GM18507 (cell line): ENCODE measurements around the gene TRAPPC12.

ENCODE experiments used
- DNase-seq: peaks from one replicate; pipeline ENCODE4 v3.0.0; 2011; ENCODE audit warnings: low read depth; ENCODE audit not compliant: insufficient read length; ENCODE audit errors: extremely low spot score
- FAIRE-seq: peaks from 2 replicates; lab custom pipeline; 2011; peaks lifted over from hg19 to GRCh38; lab: Jason Lieb, UNC

The TRAPPC12 gene

DNA sequence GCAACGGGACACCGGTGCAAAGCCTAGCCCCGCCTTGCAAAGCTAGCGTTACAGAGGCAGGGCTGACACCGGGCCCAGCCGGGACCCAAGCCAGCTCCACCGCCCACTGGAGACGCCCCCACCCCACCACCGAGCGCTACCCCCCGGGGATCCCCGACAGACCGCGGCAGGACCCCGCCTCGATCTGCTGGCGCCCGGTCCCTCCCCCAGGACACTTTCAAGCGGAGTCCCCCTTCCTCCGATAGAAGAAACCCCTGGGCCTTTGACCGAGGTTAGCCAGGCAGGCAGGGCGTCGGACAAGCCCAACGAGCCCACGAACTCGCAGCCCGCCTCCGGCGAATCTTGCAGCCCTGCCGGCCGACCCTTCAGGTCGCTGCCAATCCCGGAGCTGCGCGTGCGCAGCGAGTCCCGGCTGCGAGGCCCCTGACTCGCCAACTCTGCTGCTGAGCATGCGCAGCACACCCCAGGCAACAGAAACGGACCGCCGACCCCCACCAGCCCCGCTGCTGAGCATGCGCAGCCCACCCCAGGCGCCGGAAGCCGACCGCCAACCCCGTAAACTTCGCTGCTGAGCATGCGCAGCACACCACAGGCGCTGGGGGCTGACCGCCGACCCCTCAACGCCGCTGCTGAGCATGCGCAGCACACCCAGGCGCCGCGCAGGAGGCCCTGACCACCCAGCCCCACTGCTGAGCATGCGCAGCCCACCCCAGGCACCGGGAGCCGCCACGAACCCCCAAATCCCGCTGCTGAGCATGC lies 139.2 kb downstream of the TRAPPC12 start:
- peak; percentile 80 for FAIRE-seq
- DNase-seq, result peak; percentile 99

DNA sequence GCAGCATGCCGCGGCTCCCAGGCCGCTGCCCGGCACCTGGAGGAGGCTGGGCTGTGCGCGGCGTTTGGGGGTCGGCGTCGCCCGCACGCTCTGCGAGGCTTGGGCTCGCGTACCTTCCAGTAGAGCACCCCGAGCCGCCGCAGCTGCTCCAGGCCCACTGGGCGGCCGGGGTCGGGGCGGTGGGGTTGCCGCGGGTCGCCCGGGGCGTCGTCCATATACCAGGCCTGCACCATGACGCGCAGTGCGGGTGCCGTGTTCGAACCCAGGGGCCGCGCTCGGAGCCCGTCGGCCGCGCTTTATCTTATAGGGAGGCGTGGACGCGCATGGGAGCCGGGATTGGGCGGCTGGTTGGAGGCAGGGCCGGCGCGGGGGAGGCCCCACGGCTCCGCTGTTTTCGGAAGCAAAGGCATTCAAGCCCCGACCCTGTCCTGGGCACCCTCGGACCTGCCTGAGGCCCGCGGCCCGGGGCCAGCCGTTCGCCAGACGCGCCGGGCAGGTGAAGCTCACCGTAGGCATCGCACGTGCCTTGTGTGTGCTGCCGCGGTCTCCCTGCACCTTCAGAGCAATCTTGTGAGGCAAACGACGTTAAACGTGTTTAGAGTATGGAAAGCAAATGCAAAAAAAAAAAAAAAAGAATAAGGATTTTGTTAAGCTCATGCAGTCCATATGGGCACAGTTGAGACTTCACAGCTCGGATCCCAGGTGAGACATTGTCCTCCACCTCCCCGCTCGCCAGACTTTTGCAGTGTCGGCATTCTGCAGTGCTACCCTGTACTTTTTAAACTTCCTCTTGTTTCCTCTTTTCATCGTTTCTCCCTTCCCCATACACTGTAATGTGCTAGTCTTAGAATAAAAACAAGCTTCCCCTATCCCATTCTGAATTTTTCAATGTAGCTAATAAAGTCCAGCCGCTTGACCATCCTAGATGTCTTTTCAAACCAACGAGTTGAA lies 140.0 kb downstream of the TRAPPC12 start, which contains the start of gene ADI1:
Gene ADI1 (minus strand): TSS at position 277 of the 951 bp plus-strand sequence. CDS start 44 bp downstream, at position 233.
- peak; percentile 62 for DNase-seq
- no peak for FAIRE-seq

DNA sequence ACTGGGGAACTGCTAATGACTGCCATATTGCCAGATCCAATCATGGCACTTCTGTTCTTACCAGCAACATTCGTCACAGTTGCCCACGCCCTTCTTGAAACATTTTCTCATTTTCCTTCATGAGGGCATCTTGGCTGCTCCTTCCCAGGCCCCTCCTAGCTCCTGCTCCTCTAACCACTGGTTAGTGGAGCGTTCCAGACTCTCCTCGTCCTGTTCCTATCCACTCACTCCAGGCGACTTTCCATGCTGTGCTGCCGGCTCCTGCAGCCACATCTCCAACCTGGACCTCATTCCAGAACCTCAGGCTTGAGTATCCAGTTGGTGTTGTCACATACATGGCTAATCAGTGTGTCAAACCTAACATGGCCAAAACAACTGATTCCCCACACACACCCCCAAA lies 141.1 kb downstream of the TRAPPC12 start:
- DNase-seq, result no peak
- no peak for FAIRE-seq

DNA sequence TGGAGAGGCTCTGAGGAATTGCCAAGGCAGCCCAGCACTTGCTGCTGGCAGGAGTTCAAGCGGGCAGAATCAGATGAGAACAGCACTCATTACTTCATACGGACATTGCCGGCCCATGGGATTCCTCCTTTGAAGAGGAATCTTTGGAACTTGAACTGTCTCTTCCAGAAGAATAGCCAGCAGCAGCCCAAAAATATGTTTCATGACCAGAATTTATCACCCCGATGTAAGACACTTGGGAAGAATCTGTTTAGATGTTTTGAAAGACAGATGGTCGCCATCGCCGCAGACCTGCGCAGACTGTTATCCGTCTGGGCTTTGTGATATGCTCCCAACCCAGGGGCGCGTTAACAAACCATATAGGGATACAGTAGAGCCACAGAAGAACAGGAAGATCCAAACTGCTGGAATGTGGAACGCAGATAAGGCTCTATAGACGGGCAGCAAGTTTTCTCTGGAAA lies 143.5 kb downstream of the TRAPPC12 start:
- DNase-seq (no peak), FAIRE-seq (no peak)

DNA sequence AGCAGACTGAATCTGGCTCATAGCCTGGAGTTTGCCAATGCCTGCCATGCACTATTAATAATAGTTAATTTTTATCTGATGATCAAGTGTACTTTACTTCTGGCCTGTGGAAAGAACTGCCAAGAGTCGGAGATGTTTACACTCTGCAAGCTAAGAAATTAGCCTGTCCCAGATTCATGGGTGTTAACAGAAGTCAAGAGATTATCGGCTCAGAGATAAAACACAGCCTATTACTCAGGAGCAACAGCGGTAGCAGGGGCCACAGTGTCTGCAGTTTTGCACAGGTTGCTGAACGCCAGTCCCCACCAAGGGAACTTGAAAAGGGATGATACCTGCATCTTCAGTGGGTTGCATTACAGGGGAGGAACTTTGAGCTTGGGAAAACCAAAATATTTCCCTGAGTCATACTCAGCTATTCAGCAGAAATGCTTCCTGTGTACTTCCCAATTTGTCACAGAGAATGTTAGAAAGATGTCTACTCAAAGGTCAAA lies 144.1 kb downstream of the TRAPPC12 start:
- DNase-seq, result no peak
- FAIRE-seq, result no peak

DNA sequence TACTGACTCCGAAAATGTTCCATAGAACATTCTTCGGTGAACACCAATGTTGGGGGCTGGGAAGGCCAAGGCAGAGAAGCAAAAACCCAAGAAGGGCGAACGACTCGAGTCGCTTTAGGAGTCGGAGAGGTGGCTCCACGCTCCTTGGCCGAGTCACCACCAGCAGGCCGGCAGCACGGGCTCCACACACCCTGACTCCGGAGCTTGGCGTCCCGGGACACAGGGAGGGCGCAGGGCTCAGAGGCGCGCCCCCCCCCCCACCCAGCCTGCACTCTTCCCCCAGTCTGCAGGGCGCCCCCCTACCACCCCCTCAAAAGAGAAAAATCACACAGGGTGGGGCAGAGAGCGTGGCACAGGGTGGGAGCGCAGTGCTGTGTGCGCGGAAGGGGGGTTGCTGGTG lies 147.4 kb downstream of the TRAPPC12 start:
- no peak for DNase-seq
- FAIRE-seq, result no peak

DNA sequence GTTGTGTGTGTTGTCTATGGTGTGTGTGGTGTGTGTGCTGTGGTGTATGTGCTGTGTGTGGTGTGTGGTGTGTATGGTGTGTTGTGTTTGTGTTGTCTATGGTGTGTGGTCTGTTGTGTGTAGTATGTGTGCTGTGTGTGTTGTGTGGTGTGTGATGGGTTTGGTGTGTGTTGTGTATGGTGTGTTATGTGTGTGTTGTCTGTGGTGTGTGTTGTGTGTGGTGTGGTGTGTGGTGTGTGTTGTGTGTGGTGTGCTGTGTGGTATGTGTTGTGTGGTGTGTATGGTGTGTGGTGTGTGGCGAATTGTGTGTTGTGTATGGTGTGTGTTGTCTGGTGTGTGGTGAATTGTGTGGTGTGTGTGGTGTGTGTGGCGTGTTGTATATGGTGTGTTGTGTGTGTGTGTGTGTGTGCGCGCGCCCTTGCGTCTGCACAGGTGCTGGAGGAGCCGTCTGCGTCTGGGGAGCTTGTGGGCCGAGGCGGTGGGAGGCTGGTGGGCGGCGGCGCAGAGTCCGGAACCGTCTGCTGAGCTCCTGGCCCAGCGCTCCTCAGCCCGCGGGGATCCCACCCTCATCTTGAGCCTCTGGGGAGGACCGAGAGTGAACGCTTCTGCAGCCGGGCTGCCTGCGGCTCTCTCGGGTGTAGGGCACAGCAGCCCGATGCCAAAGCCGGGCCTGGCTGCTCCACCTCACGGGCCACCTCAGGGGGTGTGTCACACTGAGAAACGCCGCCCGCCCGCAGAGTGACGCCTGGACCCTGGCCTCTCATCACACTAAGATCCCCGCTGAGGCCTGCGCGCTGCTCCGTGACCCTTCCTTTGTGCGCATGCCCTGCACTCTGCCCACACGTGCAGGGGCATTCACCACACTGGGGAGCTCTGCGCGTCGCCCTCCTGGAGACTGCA lies 148.6 kb downstream of the TRAPPC12 start:
- DNase-seq (no peak), FAIRE-seq (no peak)
